ENCODE measurements around the gene EFEMP1. TPM values are rescaled to one million over a fixed set of nuclear protein-coding genes. Genes with fewer than 3 reads are reported as not detected.
A peak's percentile ranks its signal among the peaks of the same experiment; 100 is the strongest.

EFEMP1 gene
- total and polyA plus RNA-seq, 11 donors: 11.3 to 201 (median 34.4) TPM

GRCh38 chr2:55922291-55922907, 1.2 kb downstream of the EFEMP1 start:
- Histone ChIP-seq H3K9me3 (no peaks in the 10 kb centered on the region), H3K27me3 (peaks cover 0 to 43% (median 8%) of the 10 kb centered on the region in 9 donors), H3K4me3 (peak overlapping the region; percentile 8 to 86 (median 68)), H3K36me3 (peaks cover 0 to 11% (median 0%) of the 10 kb centered on the region in 9 donors), H3K27ac (peak overlapping the region in 5 of 12 donors; percentile 26 to 47 (median 44)), H3K4me1 (peaks cover 0 to 19% (median 0%) of the 10 kb centered on the region in 12 donors)
- no peak for TF ChIP-seq POLR2A (IDR thresholded peaks at IDR 0.05)
- TF ChIP-seq, protein P1, sequence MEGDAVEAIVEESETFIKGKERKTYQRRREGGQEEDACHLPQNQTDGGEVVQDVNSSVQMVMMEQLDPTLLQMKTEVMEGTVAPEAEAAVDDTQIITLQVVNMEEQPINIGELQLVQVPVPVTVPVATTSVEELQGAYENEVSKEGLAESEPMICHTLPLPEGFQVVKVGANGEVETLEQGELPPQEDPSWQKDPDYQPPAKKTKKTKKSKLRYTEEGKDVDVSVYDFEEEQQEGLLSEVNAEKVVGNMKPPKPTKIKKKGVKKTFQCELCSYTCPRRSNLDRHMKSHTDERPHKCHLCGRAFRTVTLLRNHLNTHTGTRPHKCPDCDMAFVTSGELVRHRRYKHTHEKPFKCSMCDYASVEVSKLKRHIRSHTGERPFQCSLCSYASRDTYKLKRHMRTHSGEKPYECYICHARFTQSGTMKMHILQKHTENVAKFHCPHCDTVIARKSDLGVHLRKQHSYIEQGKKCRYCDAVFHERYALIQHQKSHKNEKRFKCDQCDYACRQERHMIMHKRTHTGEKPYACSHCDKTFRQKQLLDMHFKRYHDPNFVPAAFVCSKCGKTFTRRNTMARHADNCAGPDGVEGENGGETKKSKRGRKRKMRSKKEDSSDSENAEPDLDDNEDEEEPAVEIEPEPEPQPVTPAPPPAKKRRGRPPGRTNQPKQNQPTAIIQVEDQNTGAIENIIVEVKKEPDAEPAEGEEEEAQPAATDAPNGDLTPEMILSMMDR (IDR thresholded peaks at IDR 0.05): no peak
- ATAC-seq (peak in 2 of 4 donors; percentile 7 to 37), DNase-seq (no peak)
- 7 to 12% (median 9%) methylated on average over 19 of the region's 19 CpGs for WGBS, 4 donors
- intact Hi-C loops (cut with DNase I): no loop called here

- 90 to 97% (median 94%) methylated on average over 3 of the region's 3 CpGs for WGBS, 4 donors
- intact Hi-C loops (cut with DNase I): loop anchor here in 1 of 10 donors (2.0 kb wide), 1 partner anchor 31 kb away; no protein-coding TSS in a partner anchor
- Histone ChIP-seq H3K4me3 (no peak overlapping the region), H3K27ac (no peak overlapping the region), H3K4me1 (peaks cover 0 to 19% (median 0%) of the 10 kb centered on the region in 12 donors), H3K9me3 (no peaks in the 10 kb centered on the region), H3K36me3 (peaks cover 0 to 18% (median 0%) of the 10 kb centered on the region in 9 donors), H3K27me3 (peaks cover 0 to 24% (median 5%) of the 10 kb centered on the region in 9 donors)
- TF ChIP-seq, protein P1 (IDR thresholded peaks at IDR 0.05): no peak
- no peak for TF ChIP-seq POLR2A (IDR thresholded peaks at IDR 0.05)
- no peak for ATAC-seq
- no peak for DNase-seq
Observed at GRCh38 chr2:55919574-55919973, 4.0 kb downstream of the EFEMP1 start.

- 82 to 100% (median 96%) methylated on average over 1 of the region's 1 CpG for WGBS, 4 donors
- intact Hi-C loops (cut with DNase I): loop anchor here in 1 of 10 donors (2.0 kb wide), 1 partner anchor 32 kb away; no protein-coding TSS in a partner anchor
Observed at GRCh38 chr2:55918856-55919255, 4.7 kb downstream of the EFEMP1 start.

More at GRCh38 chr2:55918856-55919255, 4.7 kb downstream of the EFEMP1 start:
- peaks cover 0 to 22% (median 5%) of the 10 kb centered on the region in 9 donors for H3K27me3 ChIP-seq
- H3K36me3 ChIP-seq: peaks cover 0 to 18% (median 0%) of the 10 kb centered on the region in 9 donors
- no peak for ATAC-seq
- H3K4me3 ChIP-seq: no peak overlapping the region
- H3K27ac ChIP-seq: no peak overlapping the region
- H3K9me3 ChIP-seq: no peaks in the 10 kb centered on the region
- TF ChIP-seq, protein P1 (IDR thresholded peaks at IDR 0.05): no peak
- no peak for TF ChIP-seq POLR2A (IDR thresholded peaks at IDR 0.05)
- peaks cover 0 to 14% (median 0%) of the 10 kb centered on the region in 12 donors for H3K4me1 ChIP-seq
- DNase-seq: no peak

Data from heart left ventricle (tissue), 16 donors.